HG03378 (cell line): ENCODE measurements around the gene MARVELD1.

ENCODE experiments used
- ATAC-seq: cut with Tn5 transposase; IDR thresholded peaks from one replicate; pipeline ENCODE4 v1.9.1; 2021; ENCODE audit warnings: mild to moderate bottlenecking, moderate library complexity; ENCODE audit not compliant: unreplicated experiment

MARVELD1 gene

GRCh38 chr10:97719602-97720001 lies 6.1 kb downstream of the MARVELD1 start:
- ATAC-seq = no peak

GRCh38 chr10:97721871-97722780 lies 8.6 kb downstream of the MARVELD1 start:
- no peak for ATAC-seq

GRCh38 chr10:97723001-97723400 lies 9.5 kb downstream of the MARVELD1 start:
- ATAC-seq = no peak

DNA sequence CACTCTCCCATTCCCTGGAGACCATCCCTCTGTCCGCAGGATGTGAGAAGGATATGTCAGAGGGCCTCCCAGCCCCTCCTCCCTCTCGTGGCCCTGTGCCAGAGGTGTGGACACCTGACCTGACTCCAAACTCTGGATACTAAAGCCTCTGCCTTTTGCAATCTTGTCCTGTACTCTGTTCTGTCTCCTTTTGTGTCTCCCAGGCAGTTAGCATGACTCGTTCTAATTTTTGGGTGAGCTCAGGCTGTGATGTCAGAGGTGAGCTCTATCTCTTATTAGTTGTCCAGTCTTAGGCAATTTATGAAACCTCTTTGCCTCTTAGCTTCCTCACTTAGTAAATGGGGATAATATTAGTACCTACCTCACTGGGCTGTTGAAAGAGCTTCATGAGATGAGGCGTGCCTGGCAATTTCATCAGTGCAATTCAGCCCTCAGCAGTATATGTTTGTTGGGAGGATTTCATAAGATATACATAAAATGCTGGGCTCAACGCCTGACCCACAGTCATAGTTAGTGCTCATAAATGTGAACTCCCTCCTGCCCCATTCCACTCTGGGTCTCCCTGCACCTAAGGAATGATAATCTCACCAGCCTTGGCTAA lies 10.9 kb downstream of the MARVELD1 start:
- ATAC-seq = no peak

GRCh38 chr10:97726636-97727178 lies 13.2 kb downstream of the MARVELD1 start:
- ATAC-seq = no peak

- ATAC-seq = no peak
These were observed 15.5 kb downstream of the MARVELD1 start for GRCh38 chr10:97729014-97729413.

DNA sequence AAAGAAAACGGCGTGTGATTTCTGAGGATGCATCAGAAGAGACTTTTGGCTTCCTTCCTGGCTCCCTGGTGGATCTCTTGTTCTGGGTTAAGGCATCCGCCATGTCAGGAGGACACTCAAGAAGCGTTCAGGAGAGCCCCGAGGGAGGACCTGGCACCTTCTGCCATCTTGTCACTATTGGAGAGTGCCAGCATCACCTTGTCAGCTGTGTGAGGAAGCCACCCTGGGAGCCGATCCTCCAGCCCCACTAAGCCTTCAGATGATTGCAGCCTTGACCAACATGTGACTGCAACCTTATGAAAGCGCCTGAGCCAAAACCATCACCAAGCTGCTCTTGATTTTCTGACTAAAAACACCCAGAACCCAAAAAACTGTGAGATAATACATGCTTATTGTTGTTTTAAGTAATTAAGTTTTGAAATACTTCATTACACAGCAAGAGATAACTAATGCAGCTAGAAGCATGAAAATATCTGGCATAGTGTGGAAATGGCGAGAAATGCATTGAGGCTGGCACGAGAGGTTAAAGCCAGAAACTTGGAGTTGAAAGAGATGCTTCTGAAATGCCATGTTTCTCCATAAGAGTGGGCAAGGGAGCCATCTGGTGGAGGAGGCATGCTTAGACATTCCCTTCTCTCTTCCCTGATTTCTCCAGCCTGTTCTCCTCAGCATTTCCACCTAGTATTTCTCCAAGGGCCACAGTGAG lies 18.0 kb downstream of the MARVELD1 start:
- no peak for ATAC-seq

DNA sequence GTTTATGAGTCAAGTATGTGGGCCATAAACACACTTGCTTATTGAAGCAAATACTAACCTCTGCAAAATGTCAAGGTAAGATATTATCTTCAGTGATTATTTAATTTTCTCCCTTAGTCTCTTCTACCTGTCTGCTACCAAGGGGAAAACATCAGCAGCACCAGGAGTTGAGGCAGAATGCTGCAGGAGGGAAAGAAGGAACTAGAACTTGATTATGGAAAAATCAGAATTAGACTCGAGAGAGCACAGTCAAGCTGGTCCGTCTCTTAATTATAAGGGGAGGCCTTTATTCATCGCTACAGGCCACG lies 18.5 kb downstream of the MARVELD1 start:
- ATAC-seq = no peak

DNA sequence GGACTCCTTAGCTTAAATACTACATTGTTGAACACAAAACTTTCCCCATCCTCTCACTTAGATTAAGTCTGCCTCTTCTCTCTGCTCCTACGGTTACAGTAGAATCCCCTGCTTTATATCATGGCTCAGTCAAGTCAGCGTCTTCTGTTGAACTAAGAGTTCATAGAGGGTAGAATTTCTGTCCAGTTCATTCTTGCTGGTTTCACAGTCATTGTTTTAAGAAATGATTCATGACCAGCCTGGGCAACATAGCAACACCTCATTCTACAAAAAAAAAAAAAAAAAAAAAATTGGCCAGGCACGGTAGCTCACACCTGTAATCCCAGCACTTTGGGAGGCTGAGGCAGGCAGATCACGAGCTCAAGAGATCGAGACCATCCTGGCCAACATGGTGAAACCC lies 19.7 kb downstream of the MARVELD1 start:
- no peak for ATAC-seq

DNA sequence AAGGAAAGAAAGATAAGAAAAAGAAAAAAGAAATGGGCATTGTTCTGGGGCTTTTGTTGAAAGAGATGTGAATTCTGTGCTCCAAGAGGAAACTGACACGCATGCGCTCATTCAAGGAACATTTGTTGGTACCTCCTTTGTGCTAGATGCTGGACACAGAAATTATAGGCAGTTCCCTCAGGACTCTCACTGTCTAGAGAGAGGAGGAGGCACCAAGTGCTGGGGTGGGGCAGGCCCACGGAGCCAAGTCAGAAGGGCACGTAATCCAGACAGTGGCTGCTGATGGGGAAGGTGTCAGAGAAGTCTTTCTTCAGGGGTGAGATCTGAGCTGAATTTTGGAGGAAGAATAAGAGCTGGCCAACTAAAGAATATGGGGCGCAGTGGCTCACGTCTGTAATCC lies 20.5 kb downstream of the MARVELD1 start:
- ATAC-seq = no peak

DNA sequence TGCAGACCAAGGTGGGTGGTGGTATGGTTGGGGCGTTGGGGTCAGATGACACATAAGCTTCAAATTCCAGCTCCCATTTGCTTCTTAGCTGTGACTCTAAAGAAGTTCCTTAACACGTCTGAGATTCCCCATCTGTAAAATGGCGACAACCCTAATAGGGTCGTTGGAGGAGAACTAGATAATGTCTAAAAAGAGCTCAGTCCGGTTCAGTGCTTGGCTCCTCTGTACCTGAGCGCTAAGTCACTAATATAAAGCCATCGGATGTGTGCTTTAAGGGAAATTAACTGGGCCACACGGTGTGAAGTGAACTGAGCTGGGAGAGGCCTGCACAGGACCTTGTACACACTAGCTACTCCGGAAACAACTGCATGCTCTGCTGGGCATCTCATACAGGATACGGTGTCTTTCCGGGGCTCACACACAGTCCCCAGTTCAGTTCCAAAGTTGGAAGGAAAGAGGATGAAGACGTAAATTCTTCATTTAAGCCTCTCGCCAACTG lies 22.9 kb downstream of the MARVELD1 start:
- ATAC-seq = peak; percentile 22

DNA sequence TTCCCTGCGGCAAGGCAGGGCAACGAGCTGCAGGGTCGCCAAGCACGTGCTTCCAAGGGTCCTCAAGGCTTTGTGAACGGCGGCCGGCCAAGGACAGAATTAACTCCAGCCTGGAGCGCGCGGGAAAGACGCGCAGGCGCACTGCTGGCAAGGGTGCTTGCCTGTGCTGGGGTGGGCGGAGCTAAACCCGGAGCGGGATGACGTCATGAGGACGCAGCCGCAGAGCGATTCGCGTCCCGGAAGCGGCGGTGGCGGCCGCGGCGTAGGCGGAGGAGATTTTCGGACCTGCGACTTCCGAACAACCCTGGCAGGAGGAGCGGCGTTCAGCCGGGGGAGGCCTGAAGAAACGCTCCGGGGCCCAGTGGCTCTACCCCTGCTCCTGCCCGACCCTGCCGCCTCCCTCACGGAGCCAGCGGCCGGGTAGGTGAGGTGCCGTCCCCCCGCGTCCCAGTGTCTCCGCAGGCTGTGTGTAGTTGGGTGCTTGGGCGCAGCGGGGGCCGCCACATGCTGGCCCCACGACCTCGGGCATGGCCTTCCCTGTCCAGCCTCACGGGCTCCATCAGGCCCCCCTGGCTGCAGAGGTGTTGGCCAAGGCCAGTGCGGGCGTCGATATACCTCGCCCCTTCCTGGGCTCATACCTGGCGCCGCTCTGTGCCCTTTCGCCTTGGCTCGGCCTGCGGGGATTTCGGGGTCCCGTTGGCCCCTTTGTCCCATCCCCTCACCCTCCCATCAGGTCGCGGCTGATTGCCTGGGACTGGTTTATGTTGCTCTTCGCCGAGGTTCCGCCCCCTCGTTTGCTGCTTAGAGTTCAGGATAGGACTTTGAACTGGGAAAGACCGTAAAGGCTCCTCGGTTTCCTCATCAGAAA lies 23.6 kb downstream of the MARVELD1 start, which contains the start of gene ZFYVE27:
ZFYVE27 (plus strand) TSS at position 227 of the 868 bp plus-strand sequence. CDS start 1,350 bp downstream, outside the sequence.
- ATAC-seq = peak; percentile 79

DNA sequence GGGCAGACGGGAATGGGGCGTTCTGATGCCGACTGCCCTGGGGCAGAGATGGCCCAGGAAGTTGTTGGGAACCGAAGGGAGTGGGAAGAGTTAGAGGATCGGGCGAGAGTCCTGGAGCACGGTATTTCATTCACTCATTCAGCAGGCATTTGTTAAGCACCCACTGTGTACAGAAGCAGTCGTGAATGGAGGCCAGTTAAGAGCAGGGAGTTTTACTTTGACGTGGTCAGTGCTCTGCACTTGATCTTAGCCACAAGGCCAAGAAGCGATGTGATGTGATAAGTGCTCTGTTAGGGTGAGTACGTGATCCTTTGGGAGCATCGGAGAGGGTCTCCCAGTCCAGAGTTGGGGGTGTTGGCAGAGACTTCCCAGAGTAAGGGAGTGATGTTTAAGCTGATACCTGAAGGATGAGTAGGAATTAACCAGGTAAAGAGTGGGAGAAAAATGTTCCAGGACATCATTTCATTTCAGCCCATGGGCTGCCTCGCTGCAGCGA lies 24.3 kb downstream of the MARVELD1 start:
- no peak for ATAC-seq

- ATAC-seq = no peak
These were observed 25.1 kb downstream of the MARVELD1 start for GRCh38 chr10:97738616-97739015.

DNA sequence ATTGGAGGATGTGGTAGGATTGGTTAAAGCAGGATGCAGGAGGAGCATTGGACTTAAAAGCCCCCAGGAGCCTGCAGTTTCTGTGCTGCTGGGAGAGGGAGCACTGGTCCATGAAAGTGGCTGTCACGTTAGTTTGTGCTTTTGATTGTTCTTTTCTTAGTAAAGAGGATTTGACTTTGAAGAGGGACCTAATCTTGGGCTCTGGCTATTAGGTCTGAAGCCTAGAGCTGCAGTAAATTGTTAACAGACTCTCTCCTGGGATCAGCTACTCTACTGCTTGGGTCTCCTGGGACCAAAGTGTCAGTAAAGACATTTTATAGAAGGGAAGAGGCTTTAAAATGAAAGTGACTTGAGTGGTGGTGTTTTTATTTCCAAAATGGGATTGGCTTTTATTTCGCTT lies 27.1 kb downstream of the MARVELD1 start:
- no peak for ATAC-seq

GRCh38 chr10:97743169-97743943 lies 29.8 kb downstream of the MARVELD1 start:
- no peak for ATAC-seq

DNA sequence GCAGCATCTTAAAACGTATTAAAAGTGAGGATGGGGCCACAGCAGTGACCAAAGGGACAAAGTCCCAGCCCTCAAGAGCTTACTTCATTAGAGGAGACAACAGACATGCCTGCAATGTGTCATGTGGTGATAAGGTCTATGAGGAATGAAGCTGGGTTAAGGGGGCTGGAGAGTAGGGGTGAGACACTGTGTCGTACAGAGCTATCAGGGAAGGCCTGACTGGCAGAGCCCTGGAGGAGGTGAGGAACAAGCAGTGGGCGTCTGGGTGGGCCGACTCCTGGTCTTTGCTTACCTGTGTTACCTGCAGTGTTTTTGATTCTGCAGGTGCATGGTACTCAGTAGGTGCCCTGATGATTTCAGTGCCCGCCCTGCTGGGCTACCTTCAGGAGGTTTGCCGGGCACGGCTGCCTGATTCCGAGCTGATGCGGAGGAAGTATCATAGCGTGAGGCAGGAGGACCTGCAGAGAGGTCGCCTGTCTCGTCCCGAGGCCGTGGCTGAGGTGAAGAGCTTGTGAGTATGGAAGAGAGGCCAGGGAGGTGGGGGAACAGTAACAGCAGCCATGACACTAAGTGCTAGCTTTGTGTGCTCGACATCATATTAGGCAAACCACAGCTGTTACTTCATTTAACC lies 31.0 kb downstream of the MARVELD1 start:
- ATAC-seq = no peak

GRCh38 chr10:97747573-97747972 lies 34.0 kb downstream of the MARVELD1 start:
- ATAC-seq = no peak

GRCh38 chr10:97748116-97748515 lies 34.6 kb downstream of the MARVELD1 start:
- no peak for ATAC-seq
